ENCODE measurements around the gene RAB9A.
"Not testable (repeated sequence)": the region's sequence is repeated elsewhere in the genome, so short reads cannot be mapped to it uniquely, and the experiment has no call there.

Gene RAB9A

GRCh38 chrX:13702111-13702789, 13.3 kb downstream of the RAB9A start:
- DNase-seq (ENCODE audit: low spot score) = no peak

GRCh38 chrX:13703135-13703534, 14.2 kb downstream of the RAB9A start:
- DNase-seq (ENCODE audit: low spot score) = no peak

GRCh38 chrX:13703589-13703988, 14.7 kb downstream of the RAB9A start:
- DNase-seq (ENCODE audit: low spot score) = no peak

GRCh38 chrX:13711141-13711540, 22.2 kb downstream of the RAB9A start:
- no peak for DNase-seq (ENCODE audit: low spot score)

GRCh38 chrX:13716455-13716854, 27.5 kb downstream of the RAB9A start:
- no peak for DNase-seq (ENCODE audit: low spot score)

GRCh38 chrX:13716905-13717304, 28.0 kb downstream of the RAB9A start:
- no peak for DNase-seq (ENCODE audit: low spot score)

GRCh38 chrX:13717700-13718472, 29.0 kb downstream of the RAB9A start:
- DNase-seq (ENCODE audit: low spot score) = peak; percentile 18

GRCh38 chrX:13719192-13719856, 30.4 kb downstream of the RAB9A start:
- DNase-seq (ENCODE audit: low spot score) = no peak

GRCh38 chrX:13721371-13721770, 32.4 kb downstream of the RAB9A start:
- DNase-seq (ENCODE audit: low spot score) = no peak

- DNase-seq (ENCODE audit: low spot score) = peak; percentile 7
Observed at GRCh38 chrX:13721819-13722519, 33.0 kb downstream of the RAB9A start.

GRCh38 chrX:13724878-13725277, 36.0 kb downstream of the RAB9A start:
- not testable (repeated sequence) for DNase-seq (ENCODE audit: low spot score)

- not testable (repeated sequence) for DNase-seq (ENCODE audit: low spot score)
Observed at GRCh38 chrX:13726583-13726982, 37.7 kb downstream of the RAB9A start.

GRCh38 chrX:13730523-13730922, 41.6 kb downstream of the RAB9A start:
- DNase-seq (ENCODE audit: low spot score) = not testable (repeated sequence)

- no peak for DNase-seq (ENCODE audit: low spot score)
Observed at GRCh38 chrX:13732246-13733067, 43.5 kb downstream of the RAB9A start.

GRCh38 chrX:13733506-13733905, 44.6 kb downstream of the RAB9A start:
- DNase-seq (ENCODE audit: low spot score) = no peak

- DNase-seq (ENCODE audit: low spot score) = peak; percentile 90
Observed at GRCh38 chrX:13734278-13735172, 45.6 kb downstream of the RAB9A start, which contains the start of the genes OFD1 and TRAPPC2. Gene OFD1, plus strand, starts transcription at chrX:13734748. Its CDS starts 324 bp downstream, at chrX:13735072. Gene TRAPPC2, minus strand, starts transcription at chrX:13734620. Its CDS starts 14,657 bp downstream, at chrX:13719963.

GRCh38 chrX:13741695-13742094, 52.8 kb downstream of the RAB9A start:
- DNase-seq (ENCODE audit: low spot score) = no peak

- no peak for DNase-seq (ENCODE audit: low spot score)
Observed at GRCh38 chrX:13742397-13743176, 53.7 kb downstream of the RAB9A start.

- no peak for DNase-seq (ENCODE audit: low spot score)
Observed at GRCh38 chrX:13747836-13748235, 58.9 kb downstream of the RAB9A start.
